Right cardiac atrium (tissue), 5 donors: ENCODE measurements around the gene WFDC5. TPM values are rescaled to one million over a fixed set of nuclear protein-coding genes. Genes with fewer than 3 reads are reported as not detected.
A peak's percentile ranks its signal among the peaks of the same experiment; 100 is the strongest.
"Not testable (repeated sequence)": the region's sequence is repeated elsewhere in the genome, so short reads cannot be mapped to it uniquely, and the experiment has no call there.

Source experiments
- ATAC-seq, 2 donors: fragments of 200-7000 bp; cut with Tn5 transposase; one replicate each; pipeline versions ENCODE4 v1.8.0 to v1.9.1; 2020; ENCODE audit warnings: moderate library complexity in 2 of 2, mild to moderate bottlenecking in 1 of 2
- DNase-seq, 3 donors: peaks; one replicate each; pipeline ENCODE4 v3.0.0-alpha.2; 2020
- H3K27ac ChIP-seq: one replicate; pipeline ENCODE4 v1.5.1; 2013; ENCODE audit warnings: mild to moderate bottlenecking, low read length, control low read depth, moderate library complexity
- H3K27me3 ChIP-seq: one replicate; pipeline ENCODE4 v1.6.1; 2013; ENCODE audit not compliant: control insufficient read depth, insufficient read depth
- H3K4me1 ChIP-seq: one replicate; pipeline ENCODE4 v1.6.1; 2013; ENCODE audit warnings: low read length; ENCODE audit not compliant: control insufficient read depth, insufficient read depth
- H3K4me3 ChIP-seq: one replicate; pipeline ENCODE4 v1.5.1; 2013; ENCODE audit warnings: low read length, control low read depth
- H3K9me3 ChIP-seq: one replicate; pipeline ENCODE4 v1.6.1; 2013; ENCODE audit warnings: low read length; ENCODE audit not compliant: control insufficient read depth
- WGBS: extraction: QIAGEN DNeasy Blood & Tissue Kit; methylation state at CpG from one replicate; pipeline ENCODE4 v1.1.7; 2013; 5-methylcytosine and 5-hydroxymethylcytosine counted together
- intact Hi-C, 4 donors: fragments of 100-400 bp; cut with DNase I; formaldehyde crosslinking; loops; one replicate each; pipeline versions ENCODE4 v1.11.0 to v1.14.0; 2022 to 2023
- long read RNA-seq, 4 donors: library from polyadenylated mRNA; unstranded; transcript quantifications; one replicate each; pipeline ENCODE4 v2.0.0, GENCODE V29; 2020 to 2021
- polyA plus RNA-seq: library from polyadenylated mRNA; stranded (reverse); fragments of 200-250 nt; gene quantifications from one replicate; pipeline ENCODE4 v1.2.3, GENCODE V29; 2013
- total RNA-seq, 4 donors: library from RNA; stranded (reverse); fragmentation: NEBNext Ultra II Directional; extraction: Animal tissue kit (Norgen Biotek cat#: 25700); gene quantifications; one replicate each; pipeline ENCODE4 v1.2.1, GENCODE V29; 2021
- donor health status: healthy with polysubstance abuse.
- donor health status: DM: no; HTN: yes; CAD: no.
- donor health status: DM: no; HTN: no; CAD: no.
- donor health status: DM: no; HTN: yes; CAD: no; lungs with severe emphysema.
- donor health status: DM: yes; HTN: yes; CAD: no.

WFDC5 gene
- total RNA-seq: not detected
- polyA plus RNA-seq: not detected
- long read RNA-seq, donor 1: 0 reads
- long read RNA-seq, donor 2: 0 reads
- long read RNA-seq, donor 3: 0 reads
- long read RNA-seq, donor 4: 0 reads

GRCh38 chr20:45114465-45115385 is at the start of gene WFDC5:
Gene WFDC5, minus strand, starts transcription at chr20:45115174. Its CDS starts 91 bp downstream, at chr20:45115083.
- no peaks in the 10 kb centered on the region for H3K4me1 ChIP-seq
- H3K9me3 ChIP-seq: no peaks in the 10 kb centered on the region
- 48% methylated on average over 16 of the region's 16 CpGs for WGBS
- DNase-seq (no peak), ATAC-seq (no peak)
- no peak within 1 kb of the TSS for H3K4me3 ChIP-seq
- H3K27ac ChIP-seq: no peak within 1 kb of the TSS
- no peaks in the 10 kb centered on the region for H3K27me3 ChIP-seq
- intact Hi-C loops: no loop called here

DNA sequence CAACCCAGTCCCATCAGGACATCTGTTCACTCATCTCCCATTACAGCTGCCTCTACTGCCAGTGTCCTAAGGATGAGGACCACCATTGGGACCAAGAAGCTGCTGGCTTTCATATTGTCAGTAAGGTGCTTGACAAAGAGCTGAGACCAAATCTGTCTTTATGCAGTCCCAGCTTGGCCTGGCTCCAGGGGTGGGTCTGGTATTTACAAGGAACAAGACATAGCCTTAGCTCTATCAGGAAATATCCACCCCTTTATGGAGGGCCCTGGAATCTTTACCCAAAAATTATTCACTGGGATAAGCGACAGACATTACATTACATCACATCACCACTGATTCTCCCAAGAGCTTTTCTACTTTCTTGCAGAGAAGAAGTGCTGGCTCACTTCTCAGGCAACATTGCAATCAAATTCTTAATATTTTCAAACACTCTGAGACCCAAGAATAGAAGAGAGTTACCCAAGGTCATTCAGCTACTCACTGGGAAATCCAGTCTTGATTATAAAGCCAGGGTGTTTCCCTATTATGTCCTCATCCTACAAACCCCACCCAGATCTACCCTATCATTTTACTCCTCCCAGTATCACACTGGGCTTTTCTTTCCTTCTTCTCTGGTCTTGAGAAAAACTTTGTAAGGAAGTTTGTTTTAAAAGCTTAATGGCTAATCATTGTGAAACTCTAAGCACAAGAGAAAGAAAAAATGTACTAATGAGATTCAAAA is 48.3 kb upstream of the WFDC5 start:
- peaks cover 3% of the 10 kb centered on the region for H3K9me3 ChIP-seq
- 59% methylated on average over 1 of the region's 1 CpG for WGBS
- no peak overlapping the region for H3K4me3 ChIP-seq
- intact Hi-C loops: no loop called here
- DNase-seq: no peak
- no peak overlapping the region for H3K27ac ChIP-seq
- no peaks in the 10 kb centered on the region for H3K27me3 ChIP-seq
- no peak for ATAC-seq
- H3K4me1 ChIP-seq: no peaks in the 10 kb centered on the region

GRCh38 chr20:45157962-45158361 is 43.0 kb upstream of the WFDC5 start:
- H3K9me3 ChIP-seq: peaks cover 2% of the 10 kb centered on the region
- intact Hi-C loops: no loop called here
- peak in 1 of 2 donors; percentile 24 for ATAC-seq

GRCh38 chr20:45156713-45157112 is 41.7 kb upstream of the WFDC5 start:
- H3K27me3 ChIP-seq: no peaks in the 10 kb centered on the region
- H3K4me3 ChIP-seq: no peak overlapping the region
- no peak for DNase-seq
- no peaks in the 10 kb centered on the region for H3K4me1 ChIP-seq
- intact Hi-C loops: no loop called here
- H3K27ac ChIP-seq: no peak overlapping the region
- H3K9me3 ChIP-seq: no peaks in the 10 kb centered on the region
- ATAC-seq: no peak
- 48% methylated on average over 2 of the region's 2 CpGs for WGBS

More at GRCh38 chr20:45157962-45158361, 43.0 kb upstream of the WFDC5 start:
- no peaks in the 10 kb centered on the region for H3K4me1 ChIP-seq
- no peak for DNase-seq
- H3K27me3 ChIP-seq: no peaks in the 10 kb centered on the region
- 27% methylated on average over 1 of the region's 1 CpG for WGBS
- no peak overlapping the region for H3K4me3 ChIP-seq
- H3K27ac ChIP-seq: no peak overlapping the region

- H3K27ac ChIP-seq, intact Hi-C loops, H3K4me3 ChIP-seq, H3K27me3 ChIP-seq, DNase-seq, ATAC-seq, H3K4me1 ChIP-seq, H3K9me3 ChIP-seq: not testable (repeated sequence)
- WGBS: 90% methylated on average over 1 of the region's 1 CpG
Observed at GRCh38 chr20:45154794-45155193, 39.8 kb upstream of the WFDC5 start.

DNA sequence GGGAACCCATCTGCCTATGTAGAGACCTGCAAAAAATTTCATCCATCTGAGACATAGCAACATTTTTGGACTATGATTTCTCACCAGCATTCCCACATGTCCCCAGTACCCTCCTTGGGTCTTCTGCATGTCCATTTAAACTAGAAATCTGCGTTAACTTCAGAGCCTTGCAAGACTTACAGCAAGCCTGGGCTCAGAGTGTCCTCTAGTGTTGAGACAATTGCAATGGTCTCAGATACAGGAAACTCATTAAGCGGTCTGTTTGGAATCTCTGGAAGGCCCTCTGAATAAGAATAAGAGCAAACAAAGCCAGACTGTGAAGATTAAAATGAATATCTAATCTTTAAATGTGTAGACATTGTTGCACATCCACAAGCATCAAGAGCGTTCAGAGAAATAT is 39.2 kb upstream of the WFDC5 start:
- WGBS: 48% methylated on average over 3 of the region's 3 CpGs
- no peak for DNase-seq
- Histone ChIP-seq H3K9me3 (no peaks in the 10 kb centered on the region), H3K4me3 (no peak overlapping the region), H3K27me3 (no peaks in the 10 kb centered on the region), H3K4me1 (no peaks in the 10 kb centered on the region), H3K27ac (no peak overlapping the region)
- ATAC-seq: no peak
- intact Hi-C loops: no loop called here

- Histone ChIP-seq H3K27ac (no peak overlapping the region), H3K4me3 (no peak overlapping the region), H3K27me3 (no peaks in the 10 kb centered on the region), H3K4me1 (no peaks in the 10 kb centered on the region), H3K9me3 (no peaks in the 10 kb centered on the region)
- peak in 1 of 2 donors; percentile 29 for ATAC-seq
- intact Hi-C loops: no loop called here
- peak in 1 of 3 donors; percentile 21 for DNase-seq
- 38% methylated on average over 1 of the region's 1 CpG for WGBS
Observed at GRCh38 chr20:45153752-45154151, 38.8 kb upstream of the WFDC5 start.

DNA sequence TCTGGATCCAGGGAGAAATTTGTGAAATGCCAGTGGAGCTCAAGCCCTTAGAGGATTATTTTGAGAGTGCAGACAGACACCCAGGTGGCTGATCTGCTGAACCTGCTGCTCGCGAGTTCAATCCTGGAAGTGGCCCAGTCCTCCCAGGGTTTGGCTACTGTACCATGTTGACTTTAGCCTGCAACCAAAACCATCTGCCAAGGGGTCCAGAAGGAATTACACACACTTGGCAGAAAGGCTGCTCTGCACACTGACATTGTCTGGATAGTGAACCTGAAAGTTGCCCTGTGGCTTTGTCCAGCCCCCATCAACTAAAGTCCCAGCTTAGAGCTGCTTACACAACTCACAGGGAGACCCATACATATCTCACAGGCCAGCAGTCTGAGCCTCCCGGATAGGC is 38.2 kb upstream of the WFDC5 start:
- H3K4me3 ChIP-seq: no peak overlapping the region
- no peaks in the 10 kb centered on the region for H3K4me1 ChIP-seq
- ATAC-seq (no peak), DNase-seq (no peak)
- intact Hi-C loops: no loop called here
- no peaks in the 10 kb centered on the region for H3K9me3 ChIP-seq
- H3K27ac ChIP-seq: no peak overlapping the region
- whole genome bisulfite sequencing: 64% methylated on average over 3 of the region's 3 CpGs
- no peaks in the 10 kb centered on the region for H3K27me3 ChIP-seq

DNA sequence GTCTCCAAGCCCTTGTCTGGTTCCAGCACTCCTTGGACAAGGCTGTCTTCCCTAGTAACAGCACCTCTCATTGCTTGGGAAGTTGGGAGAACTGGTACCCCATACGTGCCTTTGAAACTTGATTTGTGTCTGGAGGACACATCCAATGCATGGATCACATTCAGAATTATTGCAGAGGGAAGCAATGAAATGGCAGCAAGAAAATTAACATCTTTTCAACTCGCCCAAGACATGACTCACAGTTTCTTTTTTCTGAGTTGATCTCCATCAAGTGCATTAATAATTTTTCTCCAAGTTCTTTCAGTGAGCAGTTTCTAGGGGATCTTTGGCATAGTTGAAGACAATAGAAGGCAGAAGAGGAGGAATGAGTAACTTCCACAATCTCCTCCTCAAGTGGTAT is 37.4 kb upstream of the WFDC5 start:
- H3K4me3 ChIP-seq: no peak overlapping the region
- H3K27me3 ChIP-seq: no peaks in the 10 kb centered on the region
- intact Hi-C loops: no loop called here
- no peak for ATAC-seq
- DNase-seq: no peak
- WGBS: 60% methylated on average over 2 of the region's 2 CpGs
- H3K27ac ChIP-seq: no peak overlapping the region
- no peaks in the 10 kb centered on the region for H3K4me1 ChIP-seq
- H3K9me3 ChIP-seq: no peaks in the 10 kb centered on the region

- Histone ChIP-seq H3K27ac (no peak overlapping the region), H3K4me1 (no peaks in the 10 kb centered on the region), H3K4me3 (no peak overlapping the region), H3K9me3 (no peaks in the 10 kb centered on the region), H3K27me3 (no peaks in the 10 kb centered on the region)
- intact Hi-C loops: no loop called here
- DNase-seq (no peak), ATAC-seq (no peak)
- WGBS: 91% methylated on average over 3 of the region's 3 CpGs
Observed at GRCh38 chr20:45149062-45149461, 34.1 kb upstream of the WFDC5 start.

- Histone ChIP-seq H3K4me3 (no peak overlapping the region), H3K4me1 (no peaks in the 10 kb centered on the region), H3K27ac (no peak overlapping the region), H3K9me3 (no peaks in the 10 kb centered on the region), H3K27me3 (peaks cover 3% of the 10 kb centered on the region)
- ATAC-seq: no peak
- intact Hi-C loops: no loop called here
- WGBS: 68% methylated on average over 4 of the region's 4 CpGs
- DNase-seq: no peak
Observed at GRCh38 chr20:45140836-45141235, 25.9 kb upstream of the WFDC5 start.
